Tracheal epithelial cell (primary cell): ENCODE measurements around the gene GEMIN7. TPM values are rescaled to one million over a fixed set of nuclear protein-coding genes. Genes with fewer than 3 reads are reported as not detected.

Experiments used
- total RNA-seq: library from RNA; depleted of rRNA; stranded (reverse); fragments of >200 nt; gene quantifications from 2 replicates; pipeline ENCODE4 v1.2.1, GENCODE V29; 2014

GEMIN7 gene
- total RNA-seq = 30.9 and 47.0 TPM in 2 replicates

GRCh38 chr19:45079063-45079910 is at the start of gene GEMIN7:
GEMIN7 (plus strand) TSS chr19:45079260; CDS start chr19:45090115, 10,855 bp downstream.

GRCh38 chr19:45038931-45039893 is 39.8 kb upstream of the GEMIN7 start, which contains the start of gene CLASRP:
CLASRP (plus strand) TSS chr19:45039045; CDS start chr19:45040213, 1,168 bp downstream.

DNA sequence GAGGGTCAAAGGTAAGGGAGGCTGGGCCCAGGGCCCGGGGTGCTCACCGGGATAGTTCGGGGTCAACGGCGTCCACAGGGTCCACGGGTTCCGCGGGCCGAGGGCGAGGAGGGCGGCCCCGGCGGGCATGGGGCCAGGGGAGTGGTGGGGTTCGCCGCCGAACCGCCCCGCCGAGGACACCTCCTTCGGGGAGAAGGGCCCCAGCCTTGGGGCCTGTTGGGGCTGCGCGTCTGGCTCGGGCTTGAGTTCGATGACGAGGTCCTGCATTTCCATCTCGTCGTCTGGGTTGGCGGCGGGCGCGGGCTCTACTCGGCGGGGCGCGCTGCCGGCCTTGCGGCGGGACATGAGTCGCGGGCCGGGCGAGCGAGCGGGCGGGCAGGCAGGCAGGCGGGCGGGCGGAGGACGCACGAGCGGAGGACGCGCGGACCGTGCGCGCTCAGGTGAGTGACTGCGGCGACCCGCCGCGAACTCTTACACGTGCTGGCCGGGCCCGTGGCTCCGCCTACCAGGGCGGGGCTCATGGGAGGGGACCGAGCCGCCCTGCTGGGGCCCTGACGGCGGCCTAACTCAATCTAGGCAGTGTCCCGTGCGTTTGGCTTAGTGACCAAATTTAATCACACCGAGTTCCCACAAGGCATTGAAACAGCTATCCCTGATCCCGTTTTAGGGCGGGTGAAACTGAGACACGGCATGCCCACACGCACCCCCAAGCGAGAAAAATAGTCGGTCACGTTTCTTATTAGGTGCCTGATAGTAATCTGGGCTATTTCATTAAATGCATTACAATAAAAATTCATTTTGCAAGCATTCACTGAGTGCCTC is 2.8 kb upstream of the GEMIN7 start, which contains the start of gene ZNF296:
Gene ZNF296 (minus strand): TSS at position 450 of the 822 bp plus-strand sequence. CDS start 105 bp downstream, at position 345.

DNA sequence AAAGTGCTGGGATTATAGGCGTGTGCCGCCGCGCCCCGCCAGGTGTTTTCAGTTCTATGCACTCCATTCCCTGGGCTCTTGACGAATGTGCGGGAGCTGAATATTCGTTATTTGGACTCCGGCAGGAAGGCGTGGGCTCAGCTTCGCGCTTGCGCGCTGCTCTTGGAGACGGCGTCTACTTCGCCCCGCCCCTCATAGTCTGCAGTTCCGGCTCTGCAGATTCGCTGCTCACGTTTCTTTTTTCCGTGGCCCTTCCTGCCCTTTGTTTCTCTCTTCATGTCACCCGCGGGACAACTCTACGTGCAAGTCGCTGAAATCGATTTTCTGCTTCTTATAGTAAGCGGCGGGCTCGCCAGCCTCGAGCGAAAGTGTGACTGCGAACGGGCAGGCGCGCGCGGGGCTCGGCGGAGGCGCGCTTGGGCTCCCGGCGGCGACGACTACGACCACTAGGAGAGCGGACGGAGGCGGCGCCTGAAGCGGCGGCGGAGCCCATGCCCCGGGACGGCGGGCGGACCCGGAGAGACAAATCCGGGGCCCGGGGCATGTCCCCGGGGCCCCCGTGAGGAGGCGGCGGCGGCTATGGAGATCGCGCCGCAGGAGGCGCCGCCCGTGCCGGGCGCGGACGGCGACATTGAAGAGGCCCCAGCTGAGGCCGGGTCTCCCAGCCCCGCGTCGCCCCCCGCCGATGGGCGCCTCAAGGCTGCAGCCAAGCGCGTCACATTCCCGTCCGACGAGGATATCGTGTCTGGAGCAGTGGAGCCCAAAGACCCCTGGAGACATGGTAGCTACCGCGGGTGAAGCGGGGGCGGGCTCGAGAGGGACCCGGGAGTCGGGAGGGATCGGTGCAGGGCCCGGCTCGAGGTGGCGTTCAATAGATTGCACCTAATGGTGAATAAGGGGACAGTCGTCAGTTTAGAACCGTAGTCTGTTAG is 14.0 kb downstream of the GEMIN7 start, which contains the start of gene PPP1R37:
Gene PPP1R37 (plus strand): TSS at position 433 of the 932 bp plus-strand sequence. CDS start 147 bp downstream, at position 580.

Other genes with a start within 250 kb of the GEMIN7 start
- gene NECTIN2, start 233.0 kb upstream of the GEMIN7 start, total RNA-seq = 39.4 and 115 TPM in 2 replicates
- gene TOMM40, start 188.0 kb upstream of the GEMIN7 start, total RNA-seq = 72.0 and 100 TPM in 2 replicates
- gene APOE, start 173.5 kb upstream of the GEMIN7 start, total RNA-seq = 43.1 and 335 TPM in 2 replicates
- 3.4 and 4.3 TPM in 2 replicates for gene APOC1, start 164.7 kb upstream of the GEMIN7 start, total RNA-seq
- gene APOC4, start 137.0 kb upstream of the GEMIN7 start, total RNA-seq = not detected in 2 replicates
- gene APOC2, start 133.2 kb upstream of the GEMIN7 start, total RNA-seq = not detected in 2 replicates
- 37.3 and 43.9 TPM in 2 replicates for gene CLPTM1, start 123.9 kb upstream of the GEMIN7 start, total RNA-seq
- gene RELB, start 77.8 kb upstream of the GEMIN7 start, total RNA-seq = 3.0 and 23.9 TPM in 2 replicates
- gene CLASRP, start 40.2 kb upstream of the GEMIN7 start, total RNA-seq = 6.3 and 9.0 TPM in 2 replicates
- 0.48 and 0.64 TPM in 2 replicates for gene ZNF296, start 2.8 kb upstream of the GEMIN7 start, total RNA-seq
- gene PPP1R37, start 13.9 kb downstream of the GEMIN7 start, total RNA-seq = 42.0 and 43.6 TPM in 2 replicates
- 0.85 and 0.96 TPM in 2 replicates for gene NKPD1, start 81.7 kb downstream of the GEMIN7 start, total RNA-seq
- 17.7 and 21.4 TPM in 2 replicates for gene TRAPPC6A, start 99.0 kb downstream of the GEMIN7 start, total RNA-seq
- gene BLOC1S3, start 99.5 kb downstream of the GEMIN7 start, total RNA-seq = 8.2 and 11.1 TPM in 2 replicates
- gene EXOC3L2, start 166.1 kb downstream of the GEMIN7 start, total RNA-seq = 0.24 and 0.64 TPM in 2 replicates
- gene MARK4, start 172.0 kb downstream of the GEMIN7 start, total RNA-seq = 10.0 and 12.8 TPM in 2 replicates
- not detected in 2 replicates for gene CKM, start 243.6 kb downstream of the GEMIN7 start, total RNA-seq